Astrocyte of the cerebellum (primary cell): ENCODE data around the gene FXR1.

ENCODE experiments used
- DNase-seq: peaks from one replicate; pipeline ENCODE4 v3.0.0-alpha.2; 2011; ENCODE audit warnings: low read depth
- H3K4me3 ChIP-seq: 2 replicates; pipeline ENCODE4 v1.5.1; 2011; ENCODE audit warnings: mild to moderate bottlenecking, low read depth, low read length, moderate library complexity
- CTCF ChIP-seq: IDR thresholded peaks from 2 replicates; pipeline ENCODE4 v1.5.1; 2012; ENCODE audit warnings: low read length, low read depth, moderate library complexity, mild to moderate bottlenecking; ENCODE audit errors: missing control alignments
- in situ Hi-C: cut with HindIII; loops from 2 replicates; pipeline ENCODE4 v1.10.0; 2017; ENCODE audit warnings: low sequenced_read_pairs

The FXR1 gene

GRCh38 chr3:180930526-180930925 lies 18.1 kb downstream of the FXR1 start:
- H3K4me3 ChIP-seq: no peak overlapping the region
- no peak for DNase-seq
- no peak for TF ChIP-seq CTCF
- in situ Hi-C loops: no loop called here

GRCh38 chr3:180932819-180933218 lies 20.3 kb downstream of the FXR1 start:
- in situ Hi-C loops: no loop called here

GRCh38 chr3:180934638-180935037 lies 22.2 kb downstream of the FXR1 start:
- in situ Hi-C loops: no loop called here
- no peak for DNase-seq
- TF ChIP-seq CTCF: no peak
- H3K4me3 ChIP-seq: no peak overlapping the region

More at GRCh38 chr3:180932819-180933218, 20.3 kb downstream of the FXR1 start:
- no peak for TF ChIP-seq CTCF
- H3K4me3 ChIP-seq: no peak overlapping the region
- no peak for DNase-seq

GRCh38 chr3:180940826-180941225 lies 28.4 kb downstream of the FXR1 start:
- no peak for TF ChIP-seq CTCF

GRCh38 chr3:180947761-180948390 lies 35.4 kb downstream of the FXR1 start:
- in situ Hi-C loops: no loop called here
- no peak for DNase-seq
- no peak for TF ChIP-seq CTCF
- H3K4me3 ChIP-seq: no peak overlapping the region

More at GRCh38 chr3:180940826-180941225, 28.4 kb downstream of the FXR1 start:
- in situ Hi-C loops: no loop called here
- DNase-seq: no peak
- no peak overlapping the region for H3K4me3 ChIP-seq

- in situ Hi-C loops: no loop called here
- no peak overlapping the region for H3K4me3 ChIP-seq
- TF ChIP-seq CTCF: no peak
- DNase-seq: no peak
Observed at GRCh38 chr3:180959691-180960090, 47.2 kb downstream of the FXR1 start.
